HFF-Myc (cell line): ENCODE data around the gene MXRA7.

Experiments
- DNase-seq: peaks from one replicate; pipeline ENCODE4 v3.0.0-alpha.2; 2011; ENCODE audit warnings: low read depth; ENCODE audit errors: extremely low read depth
- H3K4me3 ChIP-seq: replicated peaks from 2 replicates; pipeline ENCODE4 v1.5.1; 2011; ENCODE audit warnings: low read depth, mild to moderate bottlenecking, control low read depth, low read length
- CTCF ChIP-seq: IDR thresholded peaks from 2 replicates; pipeline ENCODE4 v1.5.1; 2012; ENCODE audit warnings: mild to moderate bottlenecking, low read depth, low read length, control low read depth; ENCODE audit errors: missing control alignments

Gene MXRA7

GRCh38 chr17:76696763-76697701 is 13.7 kb downstream of the MXRA7 start:
- DNase-seq = no peak
- no peak overlapping the region for H3K4me3 ChIP-seq
- no peak for TF ChIP-seq CTCF

- no peak for DNase-seq
- no peak for TF ChIP-seq CTCF
- no peak overlapping the region for H3K4me3 ChIP-seq
Observed at GRCh38 chr17:76695059-76695831, 15.5 kb downstream of the MXRA7 start.

GRCh38 chr17:76691379-76692191 is 19.2 kb downstream of the MXRA7 start:
- no peak for DNase-seq
- H3K4me3 ChIP-seq = no peak overlapping the region
- no peak for TF ChIP-seq CTCF

GRCh38 chr17:76690596-76691280 is 20.0 kb downstream of the MXRA7 start:
- TF ChIP-seq CTCF = no peak
- no peak overlapping the region for H3K4me3 ChIP-seq
- no peak for DNase-seq

- DNase-seq = no peak
- no peak for TF ChIP-seq CTCF
- no peak overlapping the region for H3K4me3 ChIP-seq
Observed at GRCh38 chr17:76689859-76690258, 20.9 kb downstream of the MXRA7 start.

GRCh38 chr17:76688165-76688622 is 22.6 kb downstream of the MXRA7 start:
- DNase-seq = no peak
- no peak for TF ChIP-seq CTCF
- no peak overlapping the region; the same call in 1 of the 2 replicates for H3K4me3 ChIP-seq
